OCI-LY3 (cell line): ENCODE results near the gene L3MBTL4.
"Not testable (repeated sequence)": the region's sequence is repeated elsewhere in the genome, so short reads cannot be mapped to it uniquely, and the experiment has no call there.

Source experiments
- CTCF ChIP-seq: fragments of 200-600, 300-600 bp; sonication (generic); IDR thresholded peaks from 2 replicates; pipeline ENCODE4 v1.5.1; 2014; ENCODE audit warnings: antibody characterized with exemption, low read length, low read depth
- EZH2phosphoT487 ChIP-seq: fragments of 200-600 bp; shearing (Covaris generic); IDR thresholded peaks from 2 replicates; pipeline ENCODE4 v1.6.1; 2018; ENCODE audit warnings: antibody characterized with exemption, mixed run types, low read depth

GRCh38 chr18:6135029-6135428 lies 279.7 kb downstream of the L3MBTL4 start:
- not testable (repeated sequence) for TF ChIP-seq CTCF, EZH2phosphoT487
